ENCODE data around the gene ADCK1. TPM values are rescaled to one million over a fixed set of nuclear protein-coding genes. Genes with fewer than 3 reads are reported as not detected.
"Not testable (repeated sequence)": the region's sequence is repeated elsewhere in the genome, so short reads cannot be mapped to it uniquely, and the experiment has no call there.

ADCK1 gene
- total RNA-seq, 1 donor from 2014 or later = 2.2 TPM

GRCh38 chr14:77936138-77936639 is 136.3 kb downstream of the ADCK1 start:
- DNase-seq (ENCODE audit: low read depth in 2 of 2) = no peak

DNA sequence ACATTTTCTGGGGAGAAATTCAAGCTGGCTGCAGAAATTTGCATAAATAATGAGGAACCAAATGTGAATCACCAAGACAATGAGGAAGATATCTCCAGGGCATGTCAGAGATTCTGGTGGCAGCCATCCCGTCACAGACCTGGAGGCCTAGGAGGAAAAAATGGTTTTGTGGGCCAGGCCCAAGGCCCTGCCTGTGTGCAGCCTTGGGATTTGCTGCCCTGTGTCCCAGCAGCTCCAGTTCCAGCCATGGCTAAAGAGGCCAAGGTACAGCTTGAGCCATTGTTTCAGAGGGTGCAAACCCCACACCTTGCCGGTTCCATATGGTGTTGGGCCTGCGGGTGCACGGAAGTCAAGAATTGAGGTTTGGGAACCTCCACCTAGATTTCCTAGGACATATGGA is 147.5 kb downstream of the ADCK1 start:
- no peak for DNase-seq (ENCODE audit: low read depth in 2 of 2)

DNA sequence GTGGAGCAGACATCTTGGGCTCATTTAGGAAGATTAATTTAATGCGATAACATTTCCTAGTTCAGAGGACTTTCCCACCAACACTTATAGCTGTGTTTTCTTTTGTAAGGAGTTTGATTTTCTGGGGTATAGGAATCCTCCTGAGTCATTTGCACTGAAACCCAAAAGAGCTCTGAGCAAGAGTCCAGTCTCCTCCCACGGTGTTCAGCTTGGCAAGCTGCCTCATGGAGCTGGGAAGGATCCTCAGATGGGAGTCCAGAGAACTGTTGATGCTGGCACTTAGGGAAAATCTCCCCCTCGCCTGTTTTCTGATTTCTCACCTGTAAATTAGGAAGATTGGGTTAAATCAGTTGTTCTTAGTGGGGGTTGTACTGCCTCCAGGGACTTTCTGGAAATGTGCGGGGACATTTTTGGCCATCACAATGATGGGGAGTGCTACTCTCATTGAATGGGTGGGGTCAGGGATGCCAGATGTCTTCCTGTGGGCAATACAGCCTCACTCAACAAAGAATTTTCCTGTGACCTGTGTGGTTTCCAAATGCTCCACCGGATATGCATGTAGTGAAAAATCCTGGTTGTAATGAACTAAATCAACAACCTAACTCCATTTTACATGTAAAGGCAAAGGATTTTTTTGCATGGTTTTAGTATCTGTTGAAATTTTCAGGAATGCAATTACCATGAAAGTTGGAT is 150.6 kb downstream of the ADCK1 start:
- DNase-seq (ENCODE audit: low read depth in 2 of 2) = no peak

GRCh38 chr14:77955816-77956484 is 156.0 kb downstream of the ADCK1 start:
- no peak for DNase-seq (ENCODE audit: low read depth in 2 of 2)

DNA sequence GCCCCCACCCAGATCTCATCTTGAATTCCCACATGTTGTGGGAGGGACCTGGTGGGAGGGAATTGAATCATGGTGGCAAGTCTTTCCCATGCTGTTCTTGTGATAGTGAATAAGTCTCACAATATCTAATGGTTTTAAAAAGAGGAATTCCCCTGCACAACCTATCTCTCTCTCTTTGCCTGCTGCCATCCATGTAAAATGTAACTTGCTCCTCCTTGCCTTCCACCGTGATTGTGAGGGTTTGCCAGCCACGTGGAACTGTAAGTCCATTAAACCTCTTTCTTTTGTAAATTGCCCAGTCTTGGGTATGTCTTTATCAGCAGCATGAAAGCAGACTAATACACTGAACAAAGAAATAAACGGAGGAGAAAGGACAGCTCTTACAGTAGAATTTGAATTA is 159.8 kb downstream of the ADCK1 start:
- DNase-seq (ENCODE audit: low read depth in 2 of 2) = not testable (repeated sequence)

GRCh38 chr14:77961847-77962580 is 162.1 kb downstream of the ADCK1 start:
- DNase-seq (ENCODE audit: low read depth in 2 of 2) = no peak

- DNase-seq (ENCODE audit: low read depth in 2 of 2) = no peak
These were observed 163.0 kb downstream of the ADCK1 start for GRCh38 chr14:77962731-77963520.

DNA sequence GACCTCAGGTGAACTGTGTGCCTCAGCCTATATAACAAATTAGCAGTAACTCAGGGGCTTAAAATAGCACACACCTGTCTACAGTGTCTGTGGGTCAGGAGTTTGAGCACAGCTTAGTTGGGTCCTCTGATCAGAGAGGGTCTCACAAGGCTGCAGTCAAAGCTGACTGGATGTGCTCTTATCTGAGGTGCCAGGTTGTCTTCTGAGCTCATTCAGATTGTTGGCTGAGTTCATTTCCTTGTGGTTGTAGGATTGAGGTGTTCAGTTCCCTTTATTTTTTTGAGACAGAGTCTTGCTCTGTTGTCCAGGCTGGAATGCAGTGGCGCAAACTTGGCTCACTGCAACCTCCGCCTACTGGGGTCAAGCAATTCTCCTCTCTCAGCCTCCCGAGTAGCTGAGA is 164.7 kb downstream of the ADCK1 start:
- no peak for DNase-seq (ENCODE audit: low read depth in 2 of 2)

- DNase-seq (ENCODE audit: low read depth in 2 of 2) = no peak
These were observed 165.1 kb downstream of the ADCK1 start for GRCh38 chr14:77965050-77965449.

DNA sequence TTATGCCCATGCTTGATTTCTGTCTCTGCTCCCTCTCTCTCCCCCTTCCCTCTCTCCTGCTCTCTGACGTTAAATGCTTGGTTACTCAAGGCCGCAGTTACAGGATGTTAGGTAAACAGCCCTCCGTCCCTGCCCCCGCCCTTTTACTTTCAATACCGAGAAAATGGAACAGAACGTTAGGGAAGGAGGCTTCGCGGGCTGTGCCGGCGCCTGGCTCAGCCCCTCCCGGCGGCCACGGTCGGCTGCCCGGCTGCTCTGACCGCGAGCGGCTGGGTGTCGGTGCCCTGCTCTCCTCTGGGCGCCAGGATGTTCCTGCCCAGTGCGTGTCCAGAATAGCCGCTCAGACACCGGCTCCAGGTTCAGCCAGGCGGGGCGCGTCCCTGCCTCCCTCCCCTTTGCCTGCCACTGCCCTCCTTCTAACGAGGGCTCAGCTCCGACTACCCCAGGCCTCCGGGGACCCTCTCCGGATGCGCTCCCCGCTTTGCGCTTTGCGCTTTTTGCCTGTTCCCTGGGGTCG is 166.1 kb downstream of the ADCK1 start:
- no peak for DNase-seq (ENCODE audit: low read depth in 2 of 2)

- DNase-seq (ENCODE audit: low read depth in 2 of 2) = no peak
These were observed 167.2 kb downstream of the ADCK1 start for GRCh38 chr14:77967110-77967509.

DNA sequence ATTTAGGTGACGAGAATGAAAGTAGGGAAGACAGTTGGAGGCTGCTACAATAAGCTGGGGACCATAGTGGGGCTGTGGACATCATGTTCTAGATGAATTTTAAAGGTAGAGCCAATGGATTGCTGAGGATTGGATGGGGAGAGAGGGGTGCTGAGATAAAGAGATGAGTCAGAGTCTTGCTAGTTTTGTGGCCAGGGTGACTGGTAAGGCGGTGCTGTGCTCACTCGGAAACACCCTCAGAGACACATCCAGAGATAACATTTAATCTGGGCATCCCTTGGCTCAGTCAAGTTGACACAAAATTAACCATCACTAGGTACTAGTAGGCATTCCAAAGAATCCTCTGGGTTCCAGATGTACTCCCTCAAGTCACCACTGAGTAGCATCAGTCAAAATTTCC is 170.7 kb downstream of the ADCK1 start:
- DNase-seq (ENCODE audit: low read depth in 2 of 2) = no peak

DNA sequence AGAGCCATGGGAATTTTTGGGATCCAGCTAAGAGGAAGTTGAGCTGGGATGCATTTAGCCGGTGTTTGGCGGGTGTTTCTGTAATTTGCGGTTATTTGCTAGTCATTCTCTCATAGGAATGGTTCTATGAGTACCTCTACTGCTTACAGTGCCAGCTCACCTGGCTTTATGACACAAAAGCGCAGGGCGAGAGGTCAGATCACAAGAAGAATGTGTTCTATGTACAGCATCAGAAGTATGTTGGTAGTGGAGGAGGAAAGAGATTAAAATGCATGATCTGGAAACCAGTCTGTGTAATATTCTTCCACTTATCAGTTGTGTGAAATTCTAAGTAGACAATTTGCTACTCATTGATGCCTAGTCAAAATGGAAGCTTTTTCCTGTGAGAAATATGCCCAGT is 173.3 kb downstream of the ADCK1 start:
- no peak for DNase-seq (ENCODE audit: low read depth in 2 of 2)

- DNase-seq (ENCODE audit: low read depth in 2 of 2) = no peak
These were observed 176.7 kb downstream of the ADCK1 start for GRCh38 chr14:77976591-77976990.

DNA sequence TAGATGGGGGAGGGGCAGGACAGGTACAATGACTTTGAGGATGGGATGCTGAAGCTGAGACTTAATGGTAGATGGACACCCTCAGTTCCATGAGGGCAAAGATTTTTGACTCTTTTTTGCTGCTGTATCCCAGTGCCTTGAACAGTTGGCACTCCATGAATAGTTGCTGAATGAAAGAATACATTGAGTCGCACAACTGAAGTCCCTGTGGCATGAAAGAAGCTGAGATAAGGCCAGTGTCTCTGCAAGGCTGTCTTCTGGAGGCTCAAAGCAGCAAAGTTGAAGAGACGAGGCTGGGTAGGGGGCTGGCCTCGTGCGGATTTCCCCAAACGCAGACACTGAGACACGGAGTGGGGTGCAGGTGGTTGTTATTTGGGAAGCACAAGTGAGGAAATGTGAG is 179.3 kb downstream of the ADCK1 start:
- no peak for DNase-seq (ENCODE audit: low read depth in 2 of 2)

GRCh38 chr14:77979666-77980351 is 179.9 kb downstream of the ADCK1 start:
- no peak for DNase-seq (ENCODE audit: low read depth in 2 of 2)

- no peak for DNase-seq (ENCODE audit: low read depth in 2 of 2)
These were observed 180.8 kb downstream of the ADCK1 start for GRCh38 chr14:77980475-77981321.
